Large intestine (tissue), 3 donors: ENCODE measurements around the gene NR1I2. TPM values are rescaled to one million over a fixed set of nuclear protein-coding genes. Genes with fewer than 3 reads are reported as not detected.

Experiments
- DNase-seq, 2 donors: peaks; one replicate each; pipeline versions ENCODE4 v3.0.0 to v3.0.0-alpha.2; 2013
- H3K27ac ChIP-seq: one replicate; pipeline ENCODE4 v1.5.1; 2013; ENCODE audit warnings: low read length
- H3K27me3 ChIP-seq: 2 replicates; pipeline ENCODE4 v1.6.1; 2013; ENCODE audit warnings: low read length; ENCODE audit not compliant: control insufficient read depth, insufficient read depth
- H3K36me3 ChIP-seq: 2 replicates; pipeline ENCODE4 v1.6.1; 2013; ENCODE audit warnings: low read length; ENCODE audit not compliant: control insufficient read depth, insufficient read depth
- H3K4me1 ChIP-seq: one replicate; pipeline ENCODE4 v1.6.1; 2013; ENCODE audit warnings: low read length; ENCODE audit not compliant: control insufficient read depth, insufficient read depth
- H3K4me3 ChIP-seq: one replicate; pipeline ENCODE4 v1.5.1; 2013; ENCODE audit warnings: low read length
- H3K9me3 ChIP-seq: one replicate; pipeline ENCODE4 v1.6.1; 2013; ENCODE audit warnings: mild to moderate bottlenecking, low read depth, low read length, moderate library complexity; ENCODE audit not compliant: control insufficient read depth
- WGBS: methylation state at CpG from one replicate; pipeline ENCODE4 v1.1.5; 2013; ENCODE audit warnings: low lambda C conversion rate; ENCODE audit not compliant: insufficient coverage; 5-methylcytosine and 5-hydroxymethylcytosine counted together
- polyA plus RNA-seq: library from polyadenylated mRNA; unstranded; fragments of 120-200 nt; gene quantifications from one replicate; pipeline ENCODE4 v1.2.1, GENCODE V29; 2013

Gene NR1I2
- polyA plus RNA-seq, 1 donor = 89.1 TPM

DNA sequence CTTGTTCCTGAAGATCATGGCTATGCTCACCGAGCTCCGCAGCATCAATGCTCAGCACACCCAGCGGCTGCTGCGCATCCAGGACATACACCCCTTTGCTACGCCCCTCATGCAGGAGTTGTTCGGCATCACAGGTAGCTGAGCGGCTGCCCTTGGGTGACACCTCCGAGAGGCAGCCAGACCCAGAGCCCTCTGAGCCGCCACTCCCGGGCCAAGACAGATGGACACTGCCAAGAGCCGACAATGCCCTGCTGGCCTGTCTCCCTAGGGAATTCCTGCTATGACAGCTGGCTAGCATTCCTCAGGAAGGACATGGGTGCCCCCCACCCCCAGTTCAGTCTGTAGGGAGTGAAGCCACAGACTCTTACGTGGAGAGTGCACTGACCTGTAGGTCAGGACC lies 35.2 kb downstream of the NR1I2 start:
- Histone ChIP-seq H3K27ac (no peak overlapping the region), H3K9me3 (no peaks in the 10 kb centered on the region), H3K36me3 (peaks cover 53% of the 10 kb centered on the region), H3K27me3 (no peaks in the 10 kb centered on the region), H3K4me3 (no peak overlapping the region), H3K4me1 (no peaks in the 10 kb centered on the region)
- no peak for DNase-seq
- WGBS = no CpG with 5 or more reads among the region's 12 CpGs

DNA sequence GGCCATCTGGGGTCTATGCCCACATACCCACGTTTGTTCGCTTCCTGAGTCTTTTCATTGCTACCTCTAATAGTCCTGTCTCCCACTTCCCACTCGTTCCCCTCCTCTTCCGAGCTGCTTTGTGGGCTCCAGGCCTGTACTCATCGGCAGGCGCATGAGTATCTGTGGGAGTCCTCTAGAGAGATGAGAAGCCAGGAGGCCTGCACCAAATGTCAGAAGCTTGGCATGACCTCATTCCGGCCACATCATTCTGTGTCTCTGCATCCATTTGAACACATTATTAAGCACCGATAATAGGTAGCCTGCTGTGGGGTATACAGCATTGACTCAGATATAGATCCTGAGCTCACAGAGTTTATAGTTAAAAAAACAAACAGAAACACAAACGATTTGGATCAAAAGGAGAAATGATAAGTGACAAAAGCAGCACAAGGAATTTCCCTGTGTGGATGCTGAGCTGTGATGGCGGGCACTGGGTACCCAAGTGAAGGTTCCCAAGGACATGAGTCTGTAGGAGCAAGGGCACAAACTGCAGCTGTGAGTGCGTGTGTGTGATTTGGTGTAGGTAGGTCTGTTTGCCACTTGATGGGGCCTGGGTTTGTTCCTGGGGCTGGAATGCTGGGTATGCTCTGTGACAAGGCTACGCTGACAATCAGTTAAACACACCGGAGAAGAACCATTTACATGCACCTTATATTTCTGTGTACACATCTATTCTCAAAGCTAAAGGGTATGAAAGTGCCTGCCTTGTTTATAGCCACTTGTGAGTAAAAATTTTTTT lies 35.9 kb downstream of the NR1I2 start:
- no peak overlapping the region for H3K27ac ChIP-seq
- no peaks in the 10 kb centered on the region for H3K27me3 ChIP-seq
- no peak overlapping the region for H3K4me3 ChIP-seq
- WGBS = 86% methylated on average over 1 of the region's 13 CpGs
- no peaks in the 10 kb centered on the region for H3K9me3 ChIP-seq
- no peaks in the 10 kb centered on the region for H3K4me1 ChIP-seq
- peaks cover 46% of the 10 kb centered on the region for H3K36me3 ChIP-seq
- no peak for DNase-seq

DNA sequence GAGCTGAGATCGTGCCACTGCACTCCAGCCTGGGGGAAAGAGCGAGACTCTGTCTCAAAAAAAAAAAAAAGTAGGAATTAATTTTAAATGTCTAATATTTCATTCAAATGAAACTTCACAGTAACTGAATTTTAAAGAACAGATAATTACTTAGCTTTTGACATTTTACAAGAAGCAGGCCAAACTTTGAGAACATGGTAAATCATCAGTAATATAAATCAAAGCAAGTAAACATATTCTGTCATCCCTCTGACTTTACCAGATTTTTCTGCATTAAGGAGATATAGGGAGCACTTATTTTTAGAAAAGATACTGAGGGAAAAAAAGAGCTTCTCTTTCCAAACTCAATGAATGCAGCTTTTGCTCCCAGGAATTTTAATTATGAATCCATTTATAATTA lies 37.0 kb downstream of the NR1I2 start:
- Histone ChIP-seq H3K27ac (no peak overlapping the region), H3K4me1 (no peaks in the 10 kb centered on the region), H3K4me3 (no peak overlapping the region), H3K36me3 (peaks cover 38% of the 10 kb centered on the region), H3K9me3 (no peaks in the 10 kb centered on the region), H3K27me3 (no peaks in the 10 kb centered on the region)
- no peak for DNase-seq
- 100% methylated on average over 1 of the region's 2 CpGs for WGBS

GRCh38 chr3:119819806-119820205 lies 37.9 kb downstream of the NR1I2 start:
- no CpG with 5 or more reads among the region's 2 CpGs for WGBS
- Histone ChIP-seq H3K4me1 (no peaks in the 10 kb centered on the region), H3K36me3 (peaks cover 33% of the 10 kb centered on the region), H3K27ac (no peak overlapping the region), H3K4me3 (no peak overlapping the region), H3K9me3 (no peaks in the 10 kb centered on the region), H3K27me3 (no peaks in the 10 kb centered on the region)
- DNase-seq = no peak

GRCh38 chr3:119825820-119826219 lies 43.9 kb downstream of the NR1I2 start:
- Histone ChIP-seq H3K9me3 (no peaks in the 10 kb centered on the region), H3K27ac (peak overlapping the region; percentile 54), H3K4me3 (no peak overlapping the region), H3K36me3 (peaks cover 6% of the 10 kb centered on the region), H3K4me1 (no peaks in the 10 kb centered on the region), H3K27me3 (no peaks in the 10 kb centered on the region)
- DNase-seq = peak; percentile 47 to 82
- 20% methylated on average over 1 of the region's 1 CpG for WGBS

DNA sequence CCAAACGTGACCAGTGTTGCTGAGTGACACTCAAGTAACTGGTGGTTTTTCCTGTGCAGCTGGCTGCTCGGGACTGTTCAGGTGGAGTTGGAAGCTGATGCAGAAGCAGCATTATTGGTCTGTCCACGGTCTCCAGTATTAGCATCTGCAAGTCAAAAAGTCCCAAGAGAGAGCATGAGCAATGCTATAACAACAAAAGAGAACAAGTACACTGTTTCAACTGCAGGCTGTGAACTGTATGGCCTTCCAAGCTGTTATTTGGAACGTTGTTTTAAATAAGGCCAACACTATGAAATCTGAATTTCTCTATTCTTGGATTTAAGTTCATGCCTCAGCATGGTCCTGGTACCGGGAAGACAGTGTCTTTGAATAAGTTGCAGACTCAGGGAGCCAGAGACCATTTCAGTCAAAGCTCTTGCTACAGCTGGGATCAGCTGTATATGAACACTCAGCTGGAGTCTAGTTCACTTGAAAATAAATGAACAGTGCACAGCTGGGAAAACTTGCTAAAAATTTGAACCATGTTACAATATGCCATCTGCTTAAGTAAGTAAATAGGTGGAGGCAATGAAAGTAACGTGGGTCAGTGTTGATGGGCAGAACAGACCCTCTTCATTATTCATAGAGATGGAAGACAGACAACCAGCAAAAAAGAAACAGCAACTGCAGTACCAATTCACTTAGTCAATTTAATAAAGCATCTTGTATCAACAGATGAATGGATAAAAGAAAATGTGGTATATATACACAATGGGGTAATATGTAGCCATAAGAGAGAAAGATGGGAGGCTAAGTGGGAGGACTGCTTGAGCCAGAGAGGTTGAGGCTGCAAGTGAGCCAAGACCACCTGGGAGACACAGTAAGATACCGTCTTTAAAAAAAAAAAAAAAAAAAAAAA lies 45.1 kb downstream of the NR1I2 start:
- Histone ChIP-seq H3K36me3 (peaks cover 6% of the 10 kb centered on the region), H3K27me3 (no peaks in the 10 kb centered on the region), H3K27ac (no peak overlapping the region), H3K4me1 (no peaks in the 10 kb centered on the region), H3K9me3 (no peaks in the 10 kb centered on the region), H3K4me3 (no peak overlapping the region)
- no peak for DNase-seq
- 80% methylated on average over 1 of the region's 7 CpGs for WGBS

- H3K9me3 ChIP-seq = no peaks in the 10 kb centered on the region
- DNase-seq = no peak
- whole genome bisulfite sequencing = 83% methylated on average over 1 of the region's 2 CpGs
- H3K27ac ChIP-seq = no peak overlapping the region
- H3K4me1 ChIP-seq = no peaks in the 10 kb centered on the region
- no peak overlapping the region for H3K4me3 ChIP-seq
- H3K27me3 ChIP-seq = no peaks in the 10 kb centered on the region
- peaks cover 6% of the 10 kb centered on the region for H3K36me3 ChIP-seq
Measured at GRCh38 chr3:119829420-119829819, 47.5 kb downstream of the NR1I2 start.

DNA sequence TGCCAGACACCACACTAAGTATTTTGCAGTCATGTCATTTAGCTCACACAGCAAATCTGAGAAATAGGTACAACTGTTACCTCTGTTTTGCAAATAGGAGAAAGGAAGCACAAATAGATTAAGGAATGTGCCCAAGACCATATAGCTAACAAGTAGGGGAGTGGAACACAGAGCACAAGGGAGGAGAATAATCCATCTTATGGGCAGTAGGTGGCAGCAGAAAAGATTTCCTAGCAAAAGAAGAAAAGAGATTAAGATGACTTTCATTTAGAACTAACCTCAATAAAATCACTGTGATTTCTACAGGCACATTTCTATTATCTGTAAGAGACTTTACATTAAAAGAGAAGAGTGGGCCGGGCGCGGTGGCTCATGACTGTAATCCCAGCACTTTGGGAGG lies 49.1 kb downstream of the NR1I2 start:
- Histone ChIP-seq H3K27me3 (no peaks in the 10 kb centered on the region), H3K4me1 (no peaks in the 10 kb centered on the region), H3K9me3 (no peaks in the 10 kb centered on the region), H3K27ac (no peak overlapping the region), H3K4me3 (no peak overlapping the region), H3K36me3 (peaks cover 4% of the 10 kb centered on the region)
- no peak for DNase-seq
- no CpG with 5 or more reads among the region's 3 CpGs for WGBS

- WGBS = no CpG with 5 or more reads among the region's 1 CpG
- no peak overlapping the region for H3K27ac ChIP-seq
- no peak overlapping the region for H3K4me3 ChIP-seq
- peaks cover 4% of the 10 kb centered on the region for H3K36me3 ChIP-seq
- H3K9me3 ChIP-seq = no peaks in the 10 kb centered on the region
- no peaks in the 10 kb centered on the region for H3K27me3 ChIP-seq
- DNase-seq = no peak
- H3K4me1 ChIP-seq = no peaks in the 10 kb centered on the region
Measured at GRCh38 chr3:119831941-119832371, 50.1 kb downstream of the NR1I2 start.

DNA sequence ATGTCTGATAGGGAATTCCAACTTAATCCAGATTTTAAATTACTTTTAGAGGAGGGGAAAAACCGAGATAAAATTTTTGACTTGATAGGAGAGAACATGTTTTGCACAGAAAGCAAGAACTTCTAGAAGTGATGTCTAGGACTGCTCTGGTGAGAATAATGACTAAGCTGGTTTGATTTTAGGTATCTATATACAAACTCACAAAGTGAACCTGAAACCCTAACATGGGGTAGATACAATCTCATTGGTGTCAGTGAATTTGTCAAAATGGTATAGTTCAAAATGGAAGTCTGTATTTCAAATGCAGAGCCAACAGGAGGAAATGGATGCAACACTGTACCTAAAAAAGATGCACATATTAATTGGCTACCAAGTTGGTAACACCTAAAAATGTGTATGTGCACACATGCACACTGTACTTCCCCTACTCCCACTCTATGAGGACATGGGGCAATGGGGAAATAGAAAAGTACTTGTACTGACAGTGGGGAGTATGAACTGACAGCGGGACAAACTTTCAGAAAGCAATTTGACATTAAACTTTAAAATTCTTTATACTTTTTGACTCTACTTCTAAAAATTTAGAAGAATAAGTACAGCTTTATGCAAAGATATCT lies 53.0 kb downstream of the NR1I2 start:
- Histone ChIP-seq H3K27me3 (no peaks in the 10 kb centered on the region), H3K4me3 (no peak overlapping the region), H3K27ac (no peak overlapping the region), H3K9me3 (no peaks in the 10 kb centered on the region), H3K36me3 (peaks cover 10% of the 10 kb centered on the region), H3K4me1 (no peaks in the 10 kb centered on the region)
- WGBS = 100% methylated on average over 2 of the region's 2 CpGs
- DNase-seq = no peak
